Duodenal mucosa (tissue), 2 donors: ENCODE measurements around the gene TEX54.
A peak's percentile ranks its signal among the peaks of the same experiment; 100 is the strongest.
"Not testable (repeated sequence)": the region's sequence is repeated elsewhere in the genome, so short reads cannot be mapped to it uniquely, and the experiment has no call there.

Source experiments
- H3K27ac ChIP-seq: one replicate; pipeline ENCODE4 v1.7.0; 2013; ENCODE audit warnings: low read depth, low read length
- H3K27me3 ChIP-seq, 2 donors: one replicate each; pipeline ENCODE4 v1.7.0; 2013; ENCODE audit warnings: low read length in 2 of 2, control low read depth in 1 of 2; ENCODE audit not compliant: insufficient read depth in 2 of 2, control insufficient read depth in 1 of 2
- H3K36me3 ChIP-seq, 2 donors: one replicate each; pipeline ENCODE4 v1.7.0; 2013; ENCODE audit warnings: low read length in 2 of 2, control low read depth in 1 of 2; ENCODE audit not compliant: insufficient read depth in 2 of 2, control insufficient read depth in 1 of 2
- H3K4me1 ChIP-seq, 2 donors: one replicate each; pipeline ENCODE4 v1.7.0; 2013; ENCODE audit warnings: low read length in 2 of 2, control low read depth in 1 of 2; ENCODE audit not compliant: insufficient read depth in 2 of 2, control insufficient read depth in 1 of 2
- H3K4me3 ChIP-seq, 2 donors: one replicate each; pipeline ENCODE4 v1.7.0; 2013; ENCODE audit warnings: low read length in 2 of 2, low read depth in 1 of 2
- H3K9ac ChIP-seq, 2 donors: one replicate each; pipeline ENCODE4 v1.7.0; 2013; ENCODE audit warnings: low read length in 2 of 2, low read depth in 1 of 2
- H3K9me3 ChIP-seq, 2 donors: one replicate each; pipeline ENCODE4 v1.7.0; 2013; ENCODE audit warnings: low read length in 2 of 2, control low read depth in 1 of 2; ENCODE audit not compliant: control insufficient read depth in 1 of 2

Gene TEX54

DNA sequence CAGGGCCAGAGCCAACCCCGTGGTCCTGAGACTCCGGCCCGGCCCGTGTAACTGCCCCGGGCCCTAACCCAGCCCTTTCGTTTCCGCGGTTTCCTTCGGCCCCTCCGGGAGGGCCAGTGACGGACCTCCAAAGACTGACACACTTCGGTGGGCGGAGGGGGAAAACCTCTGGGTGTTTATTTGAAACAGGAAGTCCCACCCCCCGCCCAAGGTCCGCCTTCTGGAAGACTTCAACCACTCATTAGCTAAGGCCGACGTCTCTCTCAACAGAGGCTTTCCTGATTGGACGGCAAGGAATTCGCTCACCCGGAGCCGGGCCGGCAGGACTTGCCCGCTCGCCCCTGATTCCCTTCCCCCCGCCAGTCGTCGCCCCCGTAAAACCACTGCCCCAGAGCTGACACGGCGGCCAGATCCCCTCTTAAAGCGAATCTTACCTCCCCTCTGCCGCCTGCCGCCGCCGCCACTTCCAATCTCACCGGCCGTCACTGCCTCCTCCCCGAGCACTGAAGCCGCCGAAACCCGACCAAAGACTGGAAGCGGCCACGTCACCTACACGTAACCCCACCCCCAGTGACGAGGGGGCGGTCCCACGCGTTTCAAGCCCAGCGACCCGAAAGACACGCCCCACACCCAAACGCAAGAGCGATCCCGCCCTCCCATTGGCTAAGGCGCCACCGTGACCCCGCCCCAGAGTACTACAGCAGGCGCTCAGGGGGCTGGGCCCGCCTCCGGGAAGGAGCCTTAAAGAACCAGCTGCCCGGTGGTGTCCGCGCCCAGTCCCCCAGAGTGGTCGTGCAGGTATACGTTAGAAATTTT is 913 bp downstream of the TEX54 start, which contains the start of gene STX5:
Gene STX5 (minus strand): TSS at position 532 of the 816 bp plus-strand sequence. CDS start 808 bp downstream, outside the sequence.
- Histone ChIP-seq H3K9ac (peak within 1 kb of the TSS; percentile 89 to 94), H3K27ac (peak within 1 kb of the TSS; percentile 97), H3K4me3 (peak within 1 kb of the TSS; percentile 84 to 93), H3K27me3 (no peaks in the 10 kb centered on the region), H3K36me3 (peaks cover 18 to 46% of the 10 kb centered on the region in 2 donors), H3K4me1 (peaks cover 15 to 34% of the 10 kb centered on the region in 2 donors), H3K9me3 (no peaks in the 10 kb centered on the region)

DNA sequence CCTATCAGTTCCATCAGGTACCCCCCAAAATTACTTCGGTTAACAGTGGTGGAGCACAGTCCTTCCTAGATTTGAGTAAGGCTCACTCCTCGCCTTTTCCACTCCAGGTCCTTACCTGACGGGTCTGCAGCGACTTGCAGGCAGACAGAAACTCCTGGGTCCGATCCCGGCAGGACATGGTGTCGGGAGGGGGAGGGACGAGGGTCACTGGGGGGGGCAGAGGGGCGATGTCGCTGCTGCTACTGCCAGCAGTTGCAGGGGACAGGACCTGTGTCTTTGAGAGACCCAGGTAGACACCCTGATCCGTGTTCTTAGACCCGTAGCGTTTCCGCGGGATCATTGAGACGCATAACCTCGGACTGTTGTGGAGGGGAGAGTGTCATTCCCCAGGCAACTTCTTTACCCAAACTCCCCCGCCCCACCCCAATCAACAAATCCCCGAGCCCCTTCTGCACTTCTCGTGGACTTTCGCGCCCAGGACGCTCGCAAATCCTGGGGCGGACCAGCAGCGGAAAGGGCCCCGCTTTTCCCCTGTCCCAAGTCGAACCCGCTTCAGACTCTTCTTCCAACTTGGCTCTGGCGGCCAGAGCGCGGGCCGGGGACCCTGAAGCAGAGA is 1.6 kb downstream of the TEX54 start:
- Histone ChIP-seq H3K27ac (peak overlapping the region; percentile 97), H3K9ac (peak overlapping the region; percentile 59 to 94), H3K9me3 (no peaks in the 10 kb centered on the region), H3K27me3 (no peaks in the 10 kb centered on the region), H3K4me1 (peaks cover 15 to 34% of the 10 kb centered on the region in 2 donors), H3K4me3 (peak overlapping the region; percentile 84 to 93), H3K36me3 (peaks cover 18 to 43% of the 10 kb centered on the region in 2 donors)

DNA sequence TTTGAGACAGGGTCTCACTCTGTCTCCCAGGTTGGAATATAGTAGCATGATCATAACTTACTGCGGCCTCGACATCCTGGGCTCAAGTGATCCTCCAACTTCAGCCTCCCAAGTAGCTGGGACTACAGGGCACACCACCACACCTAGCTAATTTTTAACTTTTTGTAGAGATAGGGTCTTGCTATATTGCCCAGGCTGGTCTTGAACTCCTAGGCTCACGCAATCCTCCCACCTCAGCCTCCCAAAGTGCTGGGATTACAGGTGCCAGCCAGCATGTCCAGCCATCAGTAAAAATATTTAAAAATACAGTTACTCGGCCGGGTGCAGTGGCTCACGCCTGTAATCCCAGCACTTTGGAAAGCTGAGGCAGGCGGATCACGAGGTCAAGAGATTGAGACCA is 4.5 kb downstream of the TEX54 start:
- H3K9me3 ChIP-seq, H3K27ac ChIP-seq, H3K4me3 ChIP-seq, H3K9ac ChIP-seq, H3K27me3 ChIP-seq: not testable (repeated sequence)
- peaks cover 15 to 24% of the 10 kb centered on the region in 2 donors for H3K4me1 ChIP-seq
- H3K36me3 ChIP-seq = peaks cover 39 to 49% of the 10 kb centered on the region in 2 donors

DNA sequence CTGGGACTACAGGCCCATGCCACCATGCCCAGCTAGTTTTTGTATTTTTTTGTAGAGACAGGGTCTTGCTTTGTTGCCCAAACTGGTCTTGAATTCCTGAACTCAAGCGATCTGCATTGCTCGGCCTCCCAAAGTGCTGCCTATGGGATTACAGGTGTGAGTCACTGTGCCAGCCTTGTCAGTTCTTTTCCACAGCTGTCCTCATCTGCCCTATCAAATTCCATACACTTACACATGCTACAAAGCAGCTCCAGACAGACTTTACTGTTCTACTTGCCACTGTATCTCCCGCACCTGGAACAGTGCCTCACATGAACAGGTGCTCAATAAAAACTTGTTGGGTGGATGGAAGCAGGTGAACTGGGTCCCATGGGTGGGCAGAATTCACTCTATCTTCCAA is 9.0 kb downstream of the TEX54 start:
- no peak overlapping the region for H3K27ac ChIP-seq
- peaks cover 44 to 82% of the 10 kb centered on the region in 2 donors for H3K36me3 ChIP-seq
- H3K4me3 ChIP-seq = no peak overlapping the region
- no peak overlapping the region for H3K9ac ChIP-seq
- H3K4me1 ChIP-seq = no peaks in the 10 kb centered on the region
- H3K9me3 ChIP-seq = no peaks in the 10 kb centered on the region
- no peaks in the 10 kb centered on the region for H3K27me3 ChIP-seq

DNA sequence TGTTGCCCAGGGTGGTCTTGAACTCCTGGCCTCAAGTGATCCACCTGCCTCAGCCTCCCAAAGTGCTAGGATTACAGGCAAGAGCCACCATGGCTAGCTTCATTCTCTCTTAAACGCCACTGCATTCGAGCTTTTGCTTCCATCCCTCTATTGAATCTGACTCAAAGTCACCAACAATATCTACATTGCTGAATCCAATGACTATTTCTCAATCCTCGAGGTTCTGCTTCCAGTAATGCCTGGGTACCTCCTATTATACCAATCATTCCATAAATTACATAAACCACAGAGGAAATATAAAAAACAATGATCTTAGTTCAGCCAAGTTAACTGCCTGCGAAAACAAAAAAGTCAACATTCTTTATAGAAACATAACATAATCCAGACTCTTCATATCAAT is 15.5 kb downstream of the TEX54 start:
- no peaks in the 10 kb centered on the region for H3K27me3 ChIP-seq
- no peaks in the 10 kb centered on the region for H3K9me3 ChIP-seq
- no peak overlapping the region for H3K4me3 ChIP-seq
- no peaks in the 10 kb centered on the region for H3K4me1 ChIP-seq
- H3K27ac ChIP-seq = no peak overlapping the region
- no peak overlapping the region for H3K9ac ChIP-seq
- H3K36me3 ChIP-seq = peaks cover 0 to 42% of the 10 kb centered on the region in 2 donors

DNA sequence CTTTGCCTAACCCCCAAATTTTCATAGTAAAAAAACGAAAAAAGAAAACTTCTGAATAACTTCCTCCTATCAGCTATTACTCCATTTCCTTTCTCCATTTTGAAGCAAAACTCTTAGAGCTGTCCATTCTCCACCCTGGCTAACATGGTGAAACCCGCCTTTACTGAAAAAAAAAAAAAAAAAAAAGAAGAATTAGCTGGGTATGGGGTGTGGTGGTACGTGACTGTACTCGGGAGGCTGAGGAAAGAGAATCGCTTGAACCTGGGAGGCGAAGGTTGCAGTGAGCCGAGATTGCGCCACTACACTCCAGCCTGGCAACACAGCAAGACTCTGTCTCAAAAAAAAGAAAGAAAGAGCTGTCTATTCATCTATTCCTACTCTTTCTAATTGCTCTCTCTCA is 16.1 kb downstream of the TEX54 start:
- H3K27me3 ChIP-seq = no peaks in the 10 kb centered on the region
- H3K36me3 ChIP-seq = peaks cover 0 to 37% of the 10 kb centered on the region in 2 donors
- no peak overlapping the region for H3K27ac ChIP-seq
- H3K4me1 ChIP-seq = no peaks in the 10 kb centered on the region
- H3K9me3 ChIP-seq = no peaks in the 10 kb centered on the region
- no peak overlapping the region for H3K4me3 ChIP-seq
- no peak overlapping the region for H3K9ac ChIP-seq

DNA sequence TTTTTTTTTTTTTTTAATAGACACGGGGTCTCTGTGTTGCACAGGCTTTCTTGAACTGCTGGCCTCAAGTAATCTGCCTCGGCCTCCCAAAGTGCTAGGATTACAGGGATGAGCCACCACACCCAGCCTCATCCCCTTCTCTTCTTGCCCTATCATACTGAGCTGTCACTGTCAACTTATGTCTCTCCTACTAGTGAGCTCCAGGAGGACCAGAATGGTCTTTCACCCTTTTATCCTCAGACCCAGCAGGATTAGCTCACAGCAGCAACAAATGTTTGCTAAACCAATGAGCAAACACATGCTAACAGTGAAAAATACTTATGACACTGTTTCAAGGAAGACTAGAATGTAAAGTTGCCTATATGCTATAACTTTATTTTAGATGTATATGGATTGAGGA is 21.0 kb downstream of the TEX54 start:
- H3K27ac ChIP-seq = no peak overlapping the region
- H3K9me3 ChIP-seq = no peaks in the 10 kb centered on the region
- no peak overlapping the region for H3K4me3 ChIP-seq
- no peaks in the 10 kb centered on the region for H3K4me1 ChIP-seq
- H3K27me3 ChIP-seq = no peaks in the 10 kb centered on the region
- peaks cover 0 to 7% of the 10 kb centered on the region in 2 donors for H3K36me3 ChIP-seq
- no peak overlapping the region for H3K9ac ChIP-seq

DNA sequence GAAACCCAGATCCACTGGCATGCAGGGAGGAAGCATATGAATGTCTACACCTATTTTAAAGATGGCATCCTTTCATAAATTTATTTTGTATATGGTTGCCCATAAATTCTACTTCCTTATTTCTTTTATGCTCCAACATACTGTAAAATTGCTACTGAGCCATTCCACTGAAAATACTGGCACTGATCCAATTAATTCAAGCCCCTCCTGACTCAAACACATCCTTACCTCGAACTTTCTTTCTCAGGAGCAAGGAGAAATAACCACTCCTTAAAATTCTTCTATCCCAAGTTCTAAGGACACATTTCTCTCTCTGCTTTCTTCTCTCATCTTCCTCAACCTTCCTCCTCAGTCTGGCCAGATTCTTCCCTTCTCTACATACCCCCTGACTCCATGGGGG is 21.9 kb downstream of the TEX54 start:
- Histone ChIP-seq H3K27ac (no peak overlapping the region), H3K4me1 (peaks cover 6 to 9% of the 10 kb centered on the region in 2 donors), H3K36me3 (peaks cover 0 to 6% of the 10 kb centered on the region in 2 donors), H3K27me3 (no peaks in the 10 kb centered on the region), H3K9ac (no peak overlapping the region), H3K9me3 (no peaks in the 10 kb centered on the region), H3K4me3 (no peak overlapping the region)

DNA sequence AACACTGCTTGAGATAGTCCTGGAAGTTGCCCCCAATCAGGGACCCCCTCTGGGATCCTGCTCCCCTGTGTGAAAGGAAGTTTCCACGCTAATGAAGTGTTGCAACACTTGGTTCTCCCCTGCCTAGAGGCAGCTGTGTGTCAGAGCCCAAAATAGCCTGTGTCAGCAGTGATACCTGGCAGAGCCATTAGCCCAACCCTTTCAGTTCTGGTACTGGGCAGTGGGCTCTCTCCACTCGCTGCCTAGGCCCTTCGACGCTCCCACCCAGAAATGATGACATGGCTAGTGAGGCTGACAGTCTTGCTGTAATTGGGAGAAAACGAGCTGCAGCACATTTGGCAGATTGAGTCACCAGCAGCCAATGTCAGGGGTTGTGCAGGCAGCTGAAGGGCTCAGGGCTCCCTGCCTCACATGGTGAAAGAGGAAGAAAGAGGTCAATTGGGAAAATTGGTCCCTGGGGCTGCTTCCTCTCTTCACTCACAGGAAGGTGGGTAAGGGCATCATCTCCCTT is 26.0 kb downstream of the TEX54 start:
- H3K4me1 ChIP-seq = peaks cover 20 to 21% of the 10 kb centered on the region in 2 donors
- no peak overlapping the region for H3K9ac ChIP-seq
- H3K27me3 ChIP-seq = no peaks in the 10 kb centered on the region
- peaks cover 7 to 12% of the 10 kb centered on the region in 2 donors for H3K36me3 ChIP-seq
- H3K27ac ChIP-seq = peak overlapping the region; percentile 12
- H3K4me3 ChIP-seq = no peak overlapping the region
- H3K9me3 ChIP-seq = no peaks in the 10 kb centered on the region

DNA sequence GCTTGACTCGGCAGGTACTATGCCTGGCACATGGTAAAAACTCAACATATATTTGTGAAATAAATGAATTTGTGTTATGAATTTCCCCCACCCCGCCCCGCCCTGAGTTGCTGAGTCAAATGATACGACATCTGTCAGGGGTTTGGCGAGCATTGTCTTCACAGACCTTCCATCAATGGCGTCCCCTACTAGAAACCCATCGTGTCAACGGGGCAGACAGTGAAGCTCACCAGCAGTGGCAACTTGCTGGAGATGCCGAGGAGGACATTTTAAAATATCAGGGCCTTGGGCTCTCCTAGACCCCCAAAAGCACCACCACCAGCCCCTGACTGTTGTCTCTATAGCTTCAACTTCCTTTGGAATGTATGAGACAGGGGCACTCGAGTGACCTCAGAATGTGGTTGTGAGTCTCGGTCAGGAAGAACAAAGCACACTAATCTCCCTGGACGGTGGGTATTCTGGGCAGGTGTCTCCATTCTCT is 26.6 kb downstream of the TEX54 start:
- Histone ChIP-seq H3K4me1 (peaks cover 20 to 21% of the 10 kb centered on the region in 2 donors), H3K9ac (peak overlapping the region; percentile 77 to 91), H3K36me3 (peaks cover 14 to 18% of the 10 kb centered on the region in 2 donors), H3K9me3 (no peaks in the 10 kb centered on the region), H3K27me3 (no peaks in the 10 kb centered on the region), H3K4me3 (peak overlapping the region; percentile 85 to 96), H3K27ac (no peak overlapping the region)
